K562 (cell line): Measurements from ENCODE around the gene TFEB. TPM values are rescaled to one million over a fixed set of nuclear protein-coding genes. Genes with fewer than 3 reads are reported as not detected.

ENCODE experiments used
- ATAC-seq: fragments of 200-7000 bp; cut with Tn5 transposase; 3 replicates; pipeline ENCODE4 v1.9.1; 2020; ENCODE audit warnings: moderate library complexity
- BruUV-seq: library from RNA; stranded (reverse); fragments of 400-500 nt; replicated peaks from 2 replicates; lab custom pipeline; 2021; lab: Mats Ljungman, UMichigan
- CTCF ChIA-PET: fragments of 300-600 bp; formaldehyde crosslinking; extraction: SDS; loops from one replicate; lab custom pipeline; 2021; ENCODE audit warnings: low intra/inter-chr PET ratio; lab: Yijun Ruan, JAX
- POLR2A ChIA-PET: fragments of 300-600, 350-650 bp; sonication (Branson Sonifier 250); formaldehyde crosslinking; extraction: SDS; loops from one replicate; lab custom pipeline; 2021; ENCODE audit warnings: antibody characterized with exemption, inconsistent platforms; lab: Yijun Ruan, JAX
- DNase-seq, 4 experiments: peaks; one replicate each; pipeline versions ENCODE4 v3.0.0 to v3.0.0-alpha.2; 2011 to 2018; ENCODE audit warnings: low spot score in 3 of 4, mixed read lengths in 3 of 4; ENCODE audit errors: extremely low read depth in 1 of 4
- FAIRE-seq: peaks from 2 replicates; lab custom pipeline; 2011; peaks lifted over from hg19 to GRCh38; lab: Jason Lieb, UNC
- H2AFZ ChIP-seq: 2 replicates; pipeline ENCODE4 v1.6.0; 2011; ENCODE audit warnings: low read depth, low read length, control low read depth, inconsistent platforms
- H3K27ac ChIP-seq: fragments of 200-600 bp; 3 replicates; pipeline ENCODE4 v1.8.0; 2011; ENCODE audit warnings: low read depth, mild to moderate bottlenecking, control low read depth, inconsistent platforms, low read length, moderate library complexity, mixed read lengths; ENCODE audit errors: extremely low read depth
- H3K27me3 ChIP-seq, 2 experiments: fragments of 300-600 bp in 1 of 2; 2 replicates in 1 of 2; 3 replicates in 1 of 2; pipeline versions ENCODE4 v1.6.0 to v1.8.0; 2011; ENCODE audit warnings: inconsistent platforms in 2 of 2, low read length in 2 of 2, mild to moderate bottlenecking in 1 of 2, mixed read lengths in 1 of 2, moderate library complexity in 1 of 2; ENCODE audit not compliant: control insufficient read depth in 2 of 2, insufficient read depth in 2 of 2
- H3K36me3 ChIP-seq: fragments of 300-600 bp; 3 replicates; pipeline ENCODE4 v1.8.0; 2011; ENCODE audit warnings: mild to moderate bottlenecking, low read length, inconsistent platforms; ENCODE audit not compliant: control insufficient read depth, insufficient read depth
- H3K4me1 ChIP-seq, 2 experiments: fragments of 200-600 bp in 1 of 2; replicated peaks in 1 of 2; 2 replicates in 1 of 2; 3 replicates in 1 of 2; pipeline versions ENCODE4 v1.5.1 to v1.8.0; 2011; ENCODE audit warnings: inconsistent platforms in 2 of 2, low read length in 2 of 2, mild to moderate bottlenecking in 1 of 2, mixed read lengths in 1 of 2, moderate library complexity in 1 of 2; ENCODE audit not compliant: control insufficient read depth in 2 of 2, insufficient read depth in 2 of 2
- H3K4me2 ChIP-seq: 2 replicates; pipeline ENCODE4 v1.6.1; 2011; ENCODE audit warnings: low read length, control low read depth, inconsistent platforms, mixed read lengths; ENCODE audit not compliant: insufficient read depth
- H3K4me3 ChIP-seq: fragments of 200-600 bp; sonication (generic), shearing (Covaris generic); 2 replicates; pipeline ENCODE4 v1.5.1; 2016; ENCODE audit warnings: control low read depth, inconsistent platforms
- H3K79me2 ChIP-seq: fragments of 200-600 bp; 3 replicates; pipeline ENCODE4 v1.8.0; 2011; ENCODE audit warnings: low read length, inconsistent platforms; ENCODE audit not compliant: control insufficient read depth, insufficient read depth
- H3K9ac ChIP-seq, 2 experiments: 2 replicates each; pipeline versions ENCODE4 v1.6.0 to v1.6.1; 2011; ENCODE audit warnings: low read depth in 2 of 2, low read length in 2 of 2, control low read depth in 1 of 2, inconsistent platforms in 1 of 2, mild to moderate bottlenecking in 1 of 2, mixed read lengths in 1 of 2; ENCODE audit not compliant: insufficient read depth in 1 of 2
- H3K9me1 ChIP-seq: one replicate; pipeline ENCODE4 v1.6.0; 2011; ENCODE audit warnings: inconsistent platforms, mild to moderate bottlenecking, low read length, moderate library complexity; ENCODE audit not compliant: control insufficient read depth, insufficient read depth
- H3K9me3 ChIP-seq: replicated peaks from 2 replicates; pipeline ENCODE4 v1.5.1; 2011; ENCODE audit warnings: low read depth, low read length, inconsistent platforms; ENCODE audit not compliant: control insufficient read depth, insufficient read depth
- H4K20me1 ChIP-seq: replicated peaks from 2 replicates; pipeline ENCODE4 v1.6.1; 2011; ENCODE audit warnings: low read length, inconsistent platforms, mixed read lengths; ENCODE audit not compliant: control insufficient read depth, insufficient read depth
- ELF4 ChIP-seq: fragments of 450-650 bp; formaldehyde crosslinking; IDR thresholded peaks from 2 replicates; pipeline ENCODE4 v1.4.0; 2022; ENCODE audit warnings: missing genetic modification characterization
- ERF ChIP-seq: fragments of 450-650 bp; formaldehyde crosslinking; IDR thresholded peaks from 2 replicates; pipeline ENCODE4 v1.4.0; 2020; ENCODE audit warnings: mild to moderate bottlenecking, mixed read lengths
- HNRNPLL ChIP-seq: fragments of 200-400 bp; formaldehyde crosslinking; IDR thresholded peaks from 2 replicates; pipeline ENCODE4 v1.6.1; 2017; ENCODE audit warnings: low read length, low read depth, mild to moderate bottlenecking; ENCODE audit not compliant: poor library complexity, severe bottlenecking
- NR2C1 ChIP-seq, 2 experiments: fragments of 450-650 bp; IDR thresholded peaks; 2 replicates each; pipeline ENCODE4 v1.6.1; 2017; ENCODE audit warnings: mild to moderate bottlenecking in 2 of 2, antibody characterized with exemption in 1 of 2, inconsistent platforms in 1 of 2, missing compliant biosample characterization in 1 of 2, missing genetic modification characterization in 1 of 2
- NRF1 ChIP-seq, 2 experiments: fragments of 450-650 bp; IDR thresholded peaks in 1 of 2; conservative IDR thresholded peaks in 1 of 2; 2 replicates each; pipeline ENCODE4 v1.6.1; 2014; ENCODE audit warnings: mild to moderate bottlenecking in 2 of 2
- PCBP1 ChIP-seq: fragments of 200-400 bp; formaldehyde crosslinking; IDR thresholded peaks from 2 replicates; pipeline ENCODE4 v1.6.1; 2018; ENCODE audit warnings: mild to moderate bottlenecking, low read depth, low read length; ENCODE audit not compliant: poor library complexity, severe bottlenecking
- PCBP2 ChIP-seq: fragments of 200-400 bp; formaldehyde crosslinking; IDR thresholded peaks from 2 replicates; pipeline ENCODE4 v1.6.1; 2018; ENCODE audit warnings: low read length, low read depth, mild to moderate bottlenecking, moderate library complexity; ENCODE audit not compliant: poor library complexity, severe bottlenecking
- RAD51 ChIP-seq: fragments of 450-650 bp; IDR thresholded peaks from 2 replicates; pipeline ENCODE4 v1.7.1; 2016; ENCODE audit warnings: low read depth, mild to moderate bottlenecking, borderline replicate concordance
- TCFL5 ChIP-seq: fragments of 250-450 bp; sonication (Bioruptor Pico); conservative IDR thresholded peaks from 2 replicates; pipeline ENCODE4 v1.6.1; 2021; ENCODE audit warnings: mild to moderate bottlenecking, moderate library complexity, matching md5 sums
- ZFX ChIP-seq: sonication (generic); formaldehyde crosslinking; IDR thresholded peaks from 2 replicates; pipeline ENCODE4 v1.8.0; 2022; ENCODE audit warnings: mild to moderate bottlenecking, missing genetic modification reagents, moderate library complexity
- ZNF586 ChIP-seq: fragments of 450-650 bp; formaldehyde crosslinking; conservative IDR thresholded peaks from 2 replicates; pipeline ENCODE4 v1.4.0; 2020; ENCODE audit warnings: mild to moderate bottlenecking, moderate library complexity
- WGBS: fragments of 100-300 bp; shearing (Covaris generic); methylation state at CpG from one replicate; pipeline ENCODE4 v1.1.6; 2016; ENCODE audit warnings: low coverage, mixed read lengths; ENCODE audit not compliant: insufficient coverage; ENCODE audit errors: missing lambda C conversion rate; 5-methylcytosine and 5-hydroxymethylcytosine counted together
- in situ Hi-C: fragments of 300-500 bp; cut with MboI; formaldehyde crosslinking; loops from 4 replicates; pipeline ENCODE4 v1.15.0; 2018; ENCODE audit warnings: inconsistent platforms, mixed read lengths
- intact Hi-C: fragments of 100-400 bp; cut with micrococcal nuclease; formaldehyde crosslinking; loops from 2 replicates; pipeline ENCODE4 v1.14.2; 2022
- polyA plus RNA-seq, 8 experiments: library from polyadenylated mRNA; depleted of rRNA in 4 of 8; stranded (reverse) in 5 of 8; unstranded in 3 of 8; fragments of >200 nt; fragmentation: Nextera tagmentation in 2 of 8; fragmentation: Illumina TruSeq in 1 of 8; extraction: Ambion mirVana in 2 of 8; extraction: Trizol in 1 of 8; gene quantifications; 2 replicates each; pipeline versions ENCODE4 v1.2.1 to v1.2.3, GENCODE V29; 2011 to 2014; ENCODE audit warnings: inconsistent platforms in 1 of 8, missing spikeins in 1 of 8
- total RNA-seq, 7 experiments: library from RNA; depleted of rRNA in 6 of 7; stranded (reverse); fragments of >200 nt in 6 of 7; fragmentation: Illumina TruSeq in 2 of 7; extraction: Trizol in 2 of 7; gene quantifications; 2 replicates each; pipeline versions ENCODE4 v1.2.1 to v1.2.3, GENCODE V29; 2011 to 2021; ENCODE audit warnings: low replicate concordance in 1 of 7
- TF ChIP-seq, protein P1 (sequence below): fragments of 150-350 bp; conservative IDR thresholded peaks from 2 replicates; pipeline ENCODE4 v1.6.1; 2014; ENCODE audit warnings: low read length
- TF ChIP-seq, protein P2 (sequence below), 3 experiments: IDR thresholded peaks in 2 of 3; conservative IDR thresholded peaks in 1 of 3; 2 replicates each; pipeline ENCODE4 v1.5.1; 2011 to 2012; ENCODE audit warnings: low read length in 3 of 3, mild to moderate bottlenecking in 3 of 3, control low read depth in 2 of 3, improper control_type of control experiment in 1 of 3, inconsistent platforms in 1 of 3, low read depth in 1 of 3, mixed read lengths in 1 of 3, moderate library complexity in 1 of 3; ENCODE audit not compliant: insufficient read depth in 2 of 3

The TFEB gene
- total and polyA plus RNA-seq, 9 of the 15 experiments (the other 6 are each of a cell fraction or from before 2014, with no cell fraction given): 0.04 to 4.7 (median 2.0) TPM

GRCh38 chr6:41651246-41651961, 84.0 kb downstream of the TFEB start:
- H4K20me1 ChIP-seq: peaks cover 10% of the 10 kb centered on the region; the same call in 1 of the 2 replicates
- peak in 3 of 4 experiments; percentile 24 to 65 (median 51) for DNase-seq
- H3K9ac ChIP-seq: no peak overlapping the region
- 2% methylated on average over 11 of the region's 11 CpGs for WGBS
- peaks cover 45 to 66% of the 10 kb centered on the region in 2 experiments; a peak in 4 of 5 replicates for H3K27me3 ChIP-seq
- H3K79me2 ChIP-seq: no peaks in the 10 kb centered on the region
- CTCF ChIA-PET: no interaction called here
- H3K4me1 ChIP-seq: peaks cover 0 to 10% of the 10 kb centered on the region in 2 experiments; a peak in 1 of 5 replicates
- in situ Hi-C loops: no loop called here
- TF ChIP-seq ZFX (CRISPR knock-in tag) (no peak), ELF4 (CRISPR knock-in tag) (no peak), ZNF586 (CRISPR knock-in tag) (no peak), PCBP2 (no peak), NRF1 (conservative IDR thresholded peaks at IDR 0.05 in 1 of 2, IDR thresholded peaks at IDR 0.05 in 1 of 2) (peak; percentile 87 to 89), TCFL5 (no peak), PCBP1 (no peak), RAD51 (no peak), ERF (CRISPR knock-in tag) (no peak), NR2C1 (IDR thresholded peaks at IDR 0.05) (no peak), NR2C1 (tag; IDR thresholded peaks at IDR 0.05) (no peak), HNRNPLL (no peak)
- TF ChIP-seq, protein P1, sequence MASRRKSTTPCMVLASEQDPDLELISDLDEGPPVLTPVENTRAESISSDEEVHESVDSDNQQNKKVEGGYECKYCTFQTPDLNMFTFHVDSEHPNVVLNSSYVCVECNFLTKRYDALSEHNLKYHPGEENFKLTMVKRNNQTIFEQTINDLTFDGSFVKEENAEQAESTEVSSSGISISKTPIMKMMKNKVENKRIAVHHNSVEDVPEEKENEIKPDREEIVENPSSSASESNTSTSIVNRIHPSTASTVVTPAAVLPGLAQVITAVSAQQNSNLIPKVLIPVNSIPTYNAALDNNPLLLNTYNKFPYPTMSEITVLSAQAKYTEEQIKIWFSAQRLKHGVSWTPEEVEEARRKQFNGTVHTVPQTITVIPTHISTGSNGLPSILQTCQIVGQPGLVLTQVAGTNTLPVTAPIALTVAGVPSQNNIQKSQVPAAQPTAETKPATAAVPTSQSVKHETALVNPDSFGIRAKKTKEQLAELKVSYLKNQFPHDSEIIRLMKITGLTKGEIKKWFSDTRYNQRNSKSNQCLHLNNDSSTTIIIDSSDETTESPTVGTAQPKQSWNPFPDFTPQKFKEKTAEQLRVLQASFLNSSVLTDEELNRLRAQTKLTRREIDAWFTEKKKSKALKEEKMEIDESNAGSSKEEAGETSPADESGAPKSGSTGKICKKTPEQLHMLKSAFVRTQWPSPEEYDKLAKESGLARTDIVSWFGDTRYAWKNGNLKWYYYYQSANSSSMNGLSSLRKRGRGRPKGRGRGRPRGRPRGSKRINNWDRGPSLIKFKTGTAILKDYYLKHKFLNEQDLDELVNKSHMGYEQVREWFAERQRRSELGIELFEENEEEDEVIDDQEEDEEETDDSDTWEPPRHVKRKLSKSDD: no peak
- TF ChIP-seq, protein P2, sequence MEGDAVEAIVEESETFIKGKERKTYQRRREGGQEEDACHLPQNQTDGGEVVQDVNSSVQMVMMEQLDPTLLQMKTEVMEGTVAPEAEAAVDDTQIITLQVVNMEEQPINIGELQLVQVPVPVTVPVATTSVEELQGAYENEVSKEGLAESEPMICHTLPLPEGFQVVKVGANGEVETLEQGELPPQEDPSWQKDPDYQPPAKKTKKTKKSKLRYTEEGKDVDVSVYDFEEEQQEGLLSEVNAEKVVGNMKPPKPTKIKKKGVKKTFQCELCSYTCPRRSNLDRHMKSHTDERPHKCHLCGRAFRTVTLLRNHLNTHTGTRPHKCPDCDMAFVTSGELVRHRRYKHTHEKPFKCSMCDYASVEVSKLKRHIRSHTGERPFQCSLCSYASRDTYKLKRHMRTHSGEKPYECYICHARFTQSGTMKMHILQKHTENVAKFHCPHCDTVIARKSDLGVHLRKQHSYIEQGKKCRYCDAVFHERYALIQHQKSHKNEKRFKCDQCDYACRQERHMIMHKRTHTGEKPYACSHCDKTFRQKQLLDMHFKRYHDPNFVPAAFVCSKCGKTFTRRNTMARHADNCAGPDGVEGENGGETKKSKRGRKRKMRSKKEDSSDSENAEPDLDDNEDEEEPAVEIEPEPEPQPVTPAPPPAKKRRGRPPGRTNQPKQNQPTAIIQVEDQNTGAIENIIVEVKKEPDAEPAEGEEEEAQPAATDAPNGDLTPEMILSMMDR (IDR thresholded peaks at IDR 0.05 in 2 of 3, conservative IDR thresholded peaks at IDR 0.05 in 1 of 3; ENCODE audit: insufficient read depth in 2 of 3, low read depth in 1 of 3, low read length in 3 of 3): 0 out of 6 replicates have a peak, but pooled peaks of 1 of the 3 experiments have one; percentile 15
- H3K4me2 ChIP-seq: no peak overlapping the region
- H3K36me3 ChIP-seq: no peaks in the 10 kb centered on the region
- no TSS peak for BruUV-seq
- H3K9me1 ChIP-seq: no peaks in the 10 kb centered on the region
- no peak overlapping the region for H2AFZ ChIP-seq
- intact Hi-C loops: no loop called here
- peak; percentile 54; the same call in 2 of the 3 replicates for ATAC-seq
- no peak overlapping the region for H3K27ac ChIP-seq
- no peak overlapping the region for H3K4me3 ChIP-seq
- no peak for FAIRE-seq
- POLR2A ChIA-PET: interaction anchor here (0.7 to 0.8 kb wide), 2 partner anchors 13 to 25 kb away, joined by 3 read pairs; no protein-coding TSS in a partner anchor
- H3K9me3 ChIP-seq: no peaks in the 10 kb centered on the region
